Neural cell (in vitro differentiated cells): ENCODE results near the gene SLC4A5. TPM values are rescaled to one million over a fixed set of nuclear protein-coding genes. Genes with fewer than 3 reads are reported as not detected.

ENCODE experiments used
- H2AFZ ChIP-seq: fragments of 200-600, 300-800 bp; sonication (generic), shearing (Covaris generic); 2 replicates; pipeline ENCODE4 v1.6.0; 2014; ENCODE audit warnings: low read depth, mild to moderate bottlenecking, antibody characterized with exemption, low read length, moderate library complexity
- H3F3A ChIP-seq: fragments of 200-600 bp; shearing (Covaris generic); 2 replicates; pipeline ENCODE4 v1.6.1; 2016; ENCODE audit warnings: mild to moderate bottlenecking, moderate library complexity, mixed read lengths, antibody characterized with exemption, low read length; ENCODE audit not compliant: insufficient read depth, poor library complexity, severe bottlenecking
- H3K27ac ChIP-seq: fragments of 200-600, 300-800 bp; sonication (generic), shearing (Covaris generic); 2 replicates; pipeline ENCODE4 v1.5.1; 2014; ENCODE audit warnings: mild to moderate bottlenecking, low read length, moderate library complexity
- H3K27me3 ChIP-seq: fragments of 300-800, 200-600 bp; sonication (generic), shearing (Covaris generic); 2 replicates; pipeline ENCODE4 v1.6.0; 2014; ENCODE audit warnings: mild to moderate bottlenecking, low read depth, low read length, moderate library complexity; ENCODE audit not compliant: insufficient read depth
- H3K36me3 ChIP-seq: fragments of 300-800, 200-600 bp; sonication (generic), shearing (Covaris generic); 2 replicates; pipeline ENCODE4 v1.5.1; 2014; ENCODE audit warnings: mild to moderate bottlenecking, antibody characterized with exemption, low read length, moderate library complexity; ENCODE audit not compliant: insufficient read depth
- H3K4me2 ChIP-seq: fragments of 300-800, 200-600 bp; sonication (generic), shearing (Covaris generic); 2 replicates; pipeline ENCODE4 v1.6.0; 2014; ENCODE audit warnings: mild to moderate bottlenecking, low read length
- H3K4me3 ChIP-seq: fragments of 300-800, 200-600 bp; sonication (generic), shearing (Covaris generic); 2 replicates; pipeline ENCODE4 v1.5.1; 2014; ENCODE audit warnings: mild to moderate bottlenecking, low read length, moderate library complexity
- H3K79me2 ChIP-seq: fragments of 200-600 bp; shearing (Covaris generic); replicated peaks from 2 replicates; pipeline ENCODE4 v1.6.0; 2014; ENCODE audit warnings: mild to moderate bottlenecking, low read length, moderate library complexity; ENCODE audit not compliant: insufficient read depth
- H3K9ac ChIP-seq: fragments of 300-800, 200-600 bp; sonication (generic), shearing (Covaris generic); 2 replicates; pipeline ENCODE4 v1.6.1; 2016; ENCODE audit warnings: mild to moderate bottlenecking, low read length, mixed read lengths
- H3K9me2 ChIP-seq: fragments of 200-600 bp; shearing (Covaris generic); 2 replicates; pipeline ENCODE4 v1.6.1; 2016; ENCODE audit warnings: mild to moderate bottlenecking, low read length, mixed read lengths; ENCODE audit not compliant: insufficient read depth
- H3K9me3 ChIP-seq: fragments of 200-600, 300-800 bp; sonication (generic), shearing (Covaris generic); 2 replicates; pipeline ENCODE4 v1.6.1; 2016; ENCODE audit warnings: mild to moderate bottlenecking, mixed run types, low read length, moderate library complexity, mixed read lengths
- H4K20me1 ChIP-seq: fragments of 200-600 bp; shearing (Covaris generic); 2 replicates; pipeline ENCODE4 v1.6.1; 2016; ENCODE audit warnings: mild to moderate bottlenecking, mixed run types; ENCODE audit not compliant: insufficient read depth
- CTCF ChIP-seq: fragments of 450-650 bp; IDR thresholded peaks from 2 replicates; pipeline ENCODE4 v1.5.1; 2014; ENCODE audit warnings: antibody characterized with exemption, mild to moderate bottlenecking, moderate library complexity; ENCODE audit not compliant: poor library complexity, severe bottlenecking
- EP300 ChIP-seq: fragments of 450-650 bp; conservative IDR thresholded peaks from 2 replicates; pipeline ENCODE4 v1.6.1; 2014; ENCODE audit warnings: antibody characterized with exemption, mild to moderate bottlenecking, moderate library complexity; ENCODE audit not compliant: poor library complexity, severe bottlenecking
- EZH2 ChIP-seq: fragments of 200-600, 300-800 bp; shearing (Covaris generic), sonication (generic); IDR thresholded peaks from 2 replicates; pipeline ENCODE4 v1.6.1; 2014; ENCODE audit warnings: antibody characterized with exemption, low read length, borderline replicate concordance, mild to moderate bottlenecking; ENCODE audit not compliant: insufficient read depth, poor library complexity, severe bottlenecking
- MXI1 ChIP-seq: fragments of 450-650 bp; conservative IDR thresholded peaks from 2 replicates; pipeline ENCODE4 v1.6.1; 2014; ENCODE audit warnings: antibody characterized with exemption, mild to moderate bottlenecking; ENCODE audit not compliant: poor library complexity, severe bottlenecking
- POLR2AphosphoS5 ChIP-seq: IDR thresholded peaks from 2 replicates; pipeline ENCODE4 v1.6.1; 2012
- RAD21 ChIP-seq: fragments of 450-650 bp; conservative IDR thresholded peaks from 2 replicates; pipeline ENCODE4 v1.6.1; 2014; ENCODE audit warnings: antibody characterized with exemption, mild to moderate bottlenecking, moderate library complexity
- REST ChIP-seq: IDR thresholded peaks from 2 replicates; pipeline ENCODE4 v1.6.1; 2012; ENCODE audit warnings: borderline replicate concordance
- SMC3 ChIP-seq: fragments of 450-650 bp; conservative IDR thresholded peaks from 2 replicates; pipeline ENCODE4 v1.6.1; 2014; ENCODE audit warnings: antibody characterized with exemption, mild to moderate bottlenecking, moderate library complexity; ENCODE audit not compliant: poor library complexity
- TAF1 ChIP-seq: IDR thresholded peaks from 2 replicates; pipeline ENCODE4 v1.6.1; 2012; ENCODE audit warnings: low read depth
- polyA plus RNA-seq: library from polyadenylated mRNA; depleted of rRNA; stranded (reverse); fragments of >200 nt; gene quantifications from 2 replicates; pipeline ENCODE4 v1.2.3, GENCODE V29; 2014

SLC4A5 gene
- polyA plus RNA-seq, 1 donor from 2014 or later, result 3.9 TPM

DNA sequence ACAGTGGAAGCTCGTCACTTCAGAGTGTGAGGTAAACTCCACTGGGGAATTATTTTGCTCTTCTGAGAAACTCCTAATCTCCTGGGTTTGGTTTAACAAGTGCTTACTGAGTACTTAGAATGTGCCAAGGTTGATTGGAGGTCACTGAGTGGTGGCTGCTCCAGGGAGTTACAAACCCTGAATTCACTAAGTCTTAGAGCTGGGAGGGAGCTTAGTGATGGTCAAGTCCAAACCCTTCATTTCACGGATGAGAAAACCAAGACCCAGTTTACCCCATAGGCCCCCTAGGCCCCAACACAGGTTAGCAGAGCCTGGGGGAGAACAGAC is 52.0 kb downstream of the SLC4A5 start:
- Histone ChIP-seq H2AFZ (no peak overlapping the region), H3K9ac (no peak overlapping the region), H3K9me2 (no peaks in the 10 kb centered on the region), H3F3A (no peaks in the 10 kb centered on the region), H3K27ac (no peak overlapping the region), H3K79me2 (no peaks in the 10 kb centered on the region), H3K36me3 (no peaks in the 10 kb centered on the region), H3K4me2 (no peak overlapping the region), H3K27me3 (no peaks in the 10 kb centered on the region), H3K4me3 (no peak overlapping the region), H4K20me1 (no peaks in the 10 kb centered on the region), H3K9me3 (no peaks in the 10 kb centered on the region)
- no peak for TF ChIP-seq SMC3
- no peak for TF ChIP-seq TAF1

DNA sequence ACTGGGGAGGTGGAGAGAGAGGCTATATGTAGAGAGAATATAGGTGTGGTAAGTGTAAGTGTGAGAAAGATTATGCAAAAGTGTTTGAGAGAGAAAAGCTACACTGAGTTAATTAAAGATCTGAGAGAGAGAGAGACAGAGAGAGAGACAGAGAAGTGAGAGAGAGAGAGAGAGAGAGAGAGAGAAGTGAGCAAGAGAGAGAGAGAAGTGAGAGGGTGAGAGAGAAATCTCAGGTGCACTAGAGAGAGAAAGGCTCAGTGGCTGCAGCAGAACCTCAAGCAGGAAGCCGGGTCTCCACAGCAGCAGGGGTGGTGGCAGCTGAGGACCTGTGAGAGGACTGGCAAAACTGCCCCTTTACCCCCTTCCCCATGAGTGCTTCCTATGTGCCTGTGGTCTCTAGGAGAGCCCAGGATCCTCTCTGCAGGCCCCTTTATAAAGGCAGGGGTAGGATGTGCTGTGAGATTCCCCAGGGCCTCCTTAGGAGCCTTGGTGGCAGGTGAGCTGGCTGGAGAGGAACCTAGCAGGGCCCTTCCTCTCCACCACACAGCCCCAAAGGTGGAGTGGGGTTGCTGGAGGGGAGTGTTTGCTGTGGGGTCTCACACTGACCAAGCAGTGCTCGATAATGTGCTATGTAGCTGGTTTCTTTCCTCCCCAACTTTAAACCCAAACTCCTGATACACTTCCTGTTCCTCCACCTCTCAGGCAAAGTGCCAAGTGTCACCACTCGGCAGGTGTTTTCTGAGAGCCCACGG is 52.6 kb downstream of the SLC4A5 start:
- H3K9me3 ChIP-seq, result no peaks in the 10 kb centered on the region
- H3K4me2 ChIP-seq, result no peak overlapping the region
- no peaks in the 10 kb centered on the region for H3K27me3 ChIP-seq
- no peak overlapping the region for H3K9ac ChIP-seq
- no peaks in the 10 kb centered on the region for H3K79me2 ChIP-seq
- no peaks in the 10 kb centered on the region for H3F3A ChIP-seq
- no peaks in the 10 kb centered on the region for H3K9me2 ChIP-seq
- H3K36me3 ChIP-seq, result no peaks in the 10 kb centered on the region
- TF ChIP-seq POLR2AphosphoS5 (no peak), REST (no peak), EP300 (no peak), MXI1 (no peak), TAF1 (no peak), CTCF (no peak), RAD21 (no peak), SMC3 (no peak), EZH2 (no peak)
- no peak overlapping the region for H3K4me3 ChIP-seq
- no peak overlapping the region for H2AFZ ChIP-seq
- H3K27ac ChIP-seq, result no peak overlapping the region
- H4K20me1 ChIP-seq, result no peaks in the 10 kb centered on the region

GRCh38 chr2:74290066-74290465 is 53.1 kb downstream of the SLC4A5 start:
- TF ChIP-seq SMC3, result no peak
- H3K9me3 ChIP-seq, result no peaks in the 10 kb centered on the region
- H3K9me2 ChIP-seq, result no peaks in the 10 kb centered on the region
- no peak overlapping the region for H3K9ac ChIP-seq
- no peaks in the 10 kb centered on the region for H3F3A ChIP-seq
- H4K20me1 ChIP-seq, result no peaks in the 10 kb centered on the region
- H2AFZ ChIP-seq, result no peak overlapping the region
- H3K27ac ChIP-seq, result no peak overlapping the region
- H3K4me2 ChIP-seq, result no peak overlapping the region
- no peak overlapping the region for H3K4me3 ChIP-seq
- no peaks in the 10 kb centered on the region for H3K79me2 ChIP-seq
- no peaks in the 10 kb centered on the region for H3K27me3 ChIP-seq
- H3K36me3 ChIP-seq, result no peaks in the 10 kb centered on the region
